GM21825 (cell line): ENCODE results near the gene SLC23A1.
"Not testable (repeated sequence)": the region's sequence is repeated elsewhere in the genome, so short reads cannot be mapped to it uniquely, and the experiment has no call there.

Experiments
- ATAC-seq: cut with Tn5 transposase; IDR thresholded peaks from one replicate; pipeline ENCODE4 v1.9.1; 2021; ENCODE audit warnings: mild to moderate bottlenecking, moderate library complexity; ENCODE audit not compliant: unreplicated experiment

SLC23A1 gene

DNA sequence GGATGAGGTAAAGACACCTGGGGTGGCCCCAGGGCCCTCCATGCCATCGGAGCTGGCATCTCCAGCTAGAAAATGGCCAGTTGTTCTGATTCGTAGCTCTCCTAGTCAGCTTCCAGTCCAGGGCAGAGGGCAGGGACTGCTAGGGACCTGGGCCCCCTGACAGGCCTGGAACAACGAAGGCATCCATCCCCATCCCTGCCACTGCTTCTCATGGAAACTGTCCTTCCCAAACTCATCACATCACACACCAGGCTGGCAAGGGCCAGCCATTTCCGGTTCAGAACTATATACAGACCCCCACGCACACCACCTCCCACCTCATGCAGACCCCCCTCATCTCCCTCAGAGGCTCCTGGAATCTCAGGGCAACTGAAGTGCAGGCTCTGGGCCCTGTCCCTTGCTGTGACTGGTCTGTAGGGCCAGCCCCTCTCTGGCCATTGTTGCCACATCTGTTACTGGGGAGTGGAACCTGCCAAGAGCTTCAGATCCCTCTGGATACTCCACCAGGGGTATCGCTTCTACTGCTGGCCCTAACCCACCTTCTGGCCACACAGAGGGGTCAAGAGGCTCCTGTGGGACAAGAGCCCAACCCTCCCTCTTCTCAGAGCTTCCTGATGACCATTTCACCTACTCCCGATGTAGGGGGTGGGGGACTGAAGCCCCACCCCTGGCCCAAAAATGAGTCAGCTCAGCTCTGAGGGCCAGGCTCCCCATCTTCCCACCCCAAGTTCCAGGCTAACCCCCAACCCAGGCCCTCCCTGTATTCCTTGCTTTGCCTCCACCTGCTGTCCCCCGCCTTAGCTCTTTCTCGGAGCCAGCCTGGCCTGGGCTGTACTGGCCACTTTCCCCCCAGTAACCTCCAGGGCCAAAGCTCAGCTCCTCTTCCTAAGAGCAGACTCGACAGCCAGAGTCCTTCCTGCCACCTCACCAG lies 7.8 kb upstream of the SLC23A1 start:
- no peak for ATAC-seq

DNA sequence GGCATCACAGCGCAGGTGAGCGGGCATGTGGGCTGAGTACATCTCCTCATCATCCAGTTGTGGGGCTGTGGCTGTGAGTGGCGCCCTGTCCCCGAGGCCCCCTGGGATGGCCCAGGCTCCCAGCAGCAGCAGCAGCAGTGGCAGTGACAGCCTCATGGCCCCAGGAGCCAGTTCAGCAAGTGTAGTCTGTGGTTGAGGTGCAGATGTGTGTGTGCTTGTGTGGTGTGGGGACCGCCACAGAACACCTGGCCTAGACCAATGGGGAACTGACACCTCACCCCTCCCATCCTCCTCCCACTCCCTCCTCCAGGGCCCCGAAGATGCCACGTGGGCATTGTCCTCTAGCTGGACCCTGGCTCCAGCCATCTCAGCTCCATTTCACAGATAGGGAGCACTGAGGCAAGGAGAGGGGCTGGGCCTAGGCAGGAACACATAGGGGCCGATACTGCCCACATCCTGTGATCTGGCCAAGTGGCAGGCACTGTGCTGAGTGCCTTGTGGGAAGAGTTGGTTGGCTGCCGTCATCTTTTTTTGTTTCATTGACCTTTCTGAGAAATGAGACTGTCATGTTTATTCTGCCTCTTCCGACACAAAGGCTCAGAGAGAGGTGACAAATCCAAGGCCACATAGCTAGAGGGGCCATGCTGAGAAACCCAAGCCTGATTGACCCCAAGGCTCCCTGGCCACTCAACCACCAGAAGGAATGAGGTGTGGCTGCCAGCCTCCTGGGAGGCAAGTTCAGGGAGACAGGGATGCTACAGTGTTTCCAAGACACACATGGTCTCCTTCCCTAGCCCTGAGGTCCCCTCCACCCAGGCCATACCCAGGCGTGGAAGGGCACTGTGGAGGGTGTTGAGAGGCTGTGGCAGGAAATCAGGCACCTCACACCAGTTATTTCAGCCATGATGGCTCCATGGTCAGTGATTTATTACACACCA lies 6.9 kb upstream of the SLC23A1 start, which contains the start of gene MZB1:
Gene MZB1 (minus strand): TSS at position 213 of the 938 bp plus-strand sequence. CDS start 57 bp downstream, at position 156.
- ATAC-seq = peak; percentile 30

DNA sequence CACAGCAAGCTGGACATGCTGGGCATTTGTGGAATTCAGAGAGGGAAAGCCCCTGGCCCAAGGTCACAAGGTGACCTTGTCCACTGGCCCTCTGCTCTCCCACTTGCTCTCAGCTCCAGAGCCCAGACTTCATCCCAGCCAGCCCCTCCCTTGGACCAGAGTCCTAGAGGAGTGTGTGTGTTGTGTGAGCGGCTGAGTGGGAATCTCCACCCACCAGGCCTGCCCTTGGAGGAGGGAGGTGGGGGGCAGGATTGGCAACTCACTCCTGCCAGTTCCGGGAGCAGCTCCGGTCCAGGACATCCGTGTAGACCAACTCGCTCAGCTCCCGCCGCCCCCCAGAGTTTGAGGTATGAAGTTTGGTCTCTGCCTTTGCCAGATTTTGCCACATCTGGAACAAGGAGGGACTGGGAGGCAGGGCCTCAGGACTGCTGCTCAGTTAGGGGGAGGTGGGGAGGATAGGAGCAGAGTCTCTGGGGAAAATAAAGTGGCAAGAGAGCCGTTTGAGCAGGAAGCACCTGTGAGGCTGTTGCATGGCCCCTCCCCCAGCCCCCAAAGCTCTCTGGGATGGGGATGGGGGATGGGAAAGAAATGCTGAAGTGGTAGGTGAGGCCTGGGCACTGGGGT lies 5.2 kb upstream of the SLC23A1 start:
- no peak for ATAC-seq

DNA sequence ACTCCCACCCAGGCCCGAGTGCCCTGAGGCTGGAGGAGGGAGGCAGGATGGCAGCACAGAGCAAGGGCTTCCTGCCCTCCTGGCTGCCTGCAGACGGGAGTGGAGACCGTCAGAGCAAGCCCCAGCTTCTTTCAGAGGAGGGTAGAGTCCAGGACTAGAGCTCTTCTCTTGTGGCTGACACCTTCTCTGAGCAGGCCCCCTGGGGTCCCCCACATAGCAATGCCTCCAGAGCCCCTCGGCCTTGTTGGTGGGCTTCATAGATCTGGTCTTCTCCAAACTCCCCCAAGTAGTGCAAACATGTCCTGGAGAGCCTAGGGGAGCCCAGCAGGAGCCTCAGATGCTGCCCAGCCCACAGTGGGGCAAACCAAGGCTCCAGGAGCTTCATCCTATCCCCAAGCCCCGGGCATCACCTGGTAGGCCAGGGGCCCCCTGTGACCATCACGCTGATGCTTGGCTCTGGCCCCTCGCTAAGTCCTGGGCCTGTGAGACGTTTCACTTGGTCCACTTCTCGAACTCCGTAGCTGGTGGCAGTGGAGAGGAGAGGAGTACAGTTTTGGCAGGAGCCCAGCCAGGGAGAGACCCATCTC lies 4.6 kb upstream of the SLC23A1 start:
- no peak for ATAC-seq

DNA sequence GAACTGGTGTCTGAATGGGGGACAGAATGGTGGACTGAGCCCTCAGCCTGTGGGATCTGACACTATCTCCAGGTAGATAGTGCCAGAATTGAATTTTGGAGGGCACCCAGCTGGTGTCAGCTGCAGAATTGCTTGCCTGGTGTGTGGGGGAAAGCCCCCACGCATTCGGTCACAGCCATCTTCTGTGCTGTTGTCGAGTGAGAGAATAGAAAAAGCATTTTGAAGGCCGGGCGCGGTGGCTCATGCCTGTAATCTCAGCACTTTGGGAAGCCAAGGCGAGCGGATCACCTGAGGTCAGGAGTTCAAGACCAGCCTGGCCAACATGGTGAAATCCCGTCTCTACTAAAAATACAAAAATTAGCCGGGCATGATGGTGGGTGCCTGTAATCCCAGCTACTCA lies 3.9 kb upstream of the SLC23A1 start:
- not testable (repeated sequence) for ATAC-seq

DNA sequence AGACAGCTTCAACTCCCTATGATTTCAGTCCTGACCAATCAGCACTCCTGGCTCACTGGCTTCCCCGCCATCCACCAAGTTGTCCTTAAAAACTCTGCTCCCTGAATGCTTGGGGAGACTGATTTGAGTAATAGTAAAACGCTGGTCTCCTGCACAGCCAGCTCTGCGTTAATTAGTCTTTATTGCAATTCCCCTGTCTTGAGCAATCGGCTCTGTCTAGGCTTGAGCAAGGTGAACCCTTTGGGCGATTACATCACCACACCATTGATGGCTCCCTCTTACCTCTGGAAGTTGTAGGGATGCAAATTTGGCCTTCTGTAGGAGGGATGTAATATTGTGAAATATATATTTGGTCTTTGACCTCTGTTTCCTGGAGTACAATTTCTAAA lies 2.9 kb upstream of the SLC23A1 start:
- ATAC-seq = no peak

DNA sequence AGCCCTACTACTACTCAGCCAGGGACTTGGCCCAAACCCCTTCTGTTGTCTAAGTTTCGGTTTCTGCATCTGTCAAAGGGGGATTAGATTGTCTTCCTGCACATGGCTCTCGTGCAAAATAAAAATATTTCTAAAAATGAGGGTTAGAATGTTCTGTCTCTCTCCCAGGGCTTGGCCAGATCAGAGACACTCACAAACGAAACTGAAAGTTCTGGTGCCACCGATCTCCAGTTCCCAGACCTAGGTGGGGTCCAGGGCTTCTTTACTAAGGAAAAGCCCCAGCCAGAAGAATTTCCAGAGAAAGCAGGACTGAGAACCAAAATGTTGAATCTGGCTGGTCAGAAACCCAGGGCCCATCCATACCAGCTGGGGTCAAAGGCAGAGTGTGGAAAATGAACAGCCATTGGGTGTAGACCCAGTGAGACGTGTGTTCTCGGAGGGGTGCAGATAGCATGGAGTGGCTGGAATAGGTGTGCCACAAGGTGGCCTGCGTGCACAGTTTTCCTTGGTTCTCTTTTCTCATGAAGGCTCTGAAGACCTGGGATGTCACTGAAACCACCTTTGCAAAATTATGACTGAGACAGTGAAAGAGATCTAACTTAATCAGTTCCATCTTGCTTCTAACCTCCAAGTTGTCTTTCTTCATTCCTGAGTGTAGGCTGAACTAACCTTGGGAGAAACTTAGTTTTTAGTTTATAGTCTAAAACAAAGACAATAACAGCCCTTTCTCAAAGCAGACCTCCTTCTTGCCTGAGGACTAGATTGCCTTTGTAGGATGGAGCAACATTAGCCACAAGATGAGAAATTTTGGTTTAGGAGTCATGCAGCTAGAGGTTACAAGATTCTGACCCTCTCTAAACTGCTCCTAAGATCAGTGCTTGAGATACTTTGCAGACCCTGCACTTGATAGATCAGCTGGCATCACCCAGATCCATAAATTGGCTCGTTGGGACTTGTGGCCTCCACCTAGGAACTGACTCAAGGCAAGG lies 2.3 kb upstream of the SLC23A1 start:
- ATAC-seq = no peak

DNA sequence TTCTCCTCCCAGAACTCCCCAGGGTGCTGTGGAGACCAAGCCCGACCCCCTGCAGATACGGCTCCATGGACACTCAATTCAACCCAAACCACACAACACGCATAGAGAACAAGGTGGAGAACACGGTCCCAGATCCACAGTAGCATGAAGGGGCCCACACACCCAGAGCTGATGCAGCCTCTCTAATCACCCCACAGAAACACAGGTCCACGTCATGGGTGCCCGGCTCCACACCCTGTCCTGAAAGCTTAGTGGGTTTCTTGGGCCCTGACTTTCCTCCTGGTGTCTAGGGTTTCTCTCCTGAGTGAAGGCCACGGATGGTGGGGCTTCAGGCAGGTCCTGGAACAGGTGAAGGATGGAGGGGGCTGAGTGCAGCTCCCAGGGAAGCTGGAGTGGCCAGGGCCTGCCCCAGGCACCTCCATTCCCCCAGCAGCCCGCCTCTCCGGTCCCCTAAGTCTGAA lies 1.5 kb upstream of the SLC23A1 start:
- no peak for ATAC-seq

DNA sequence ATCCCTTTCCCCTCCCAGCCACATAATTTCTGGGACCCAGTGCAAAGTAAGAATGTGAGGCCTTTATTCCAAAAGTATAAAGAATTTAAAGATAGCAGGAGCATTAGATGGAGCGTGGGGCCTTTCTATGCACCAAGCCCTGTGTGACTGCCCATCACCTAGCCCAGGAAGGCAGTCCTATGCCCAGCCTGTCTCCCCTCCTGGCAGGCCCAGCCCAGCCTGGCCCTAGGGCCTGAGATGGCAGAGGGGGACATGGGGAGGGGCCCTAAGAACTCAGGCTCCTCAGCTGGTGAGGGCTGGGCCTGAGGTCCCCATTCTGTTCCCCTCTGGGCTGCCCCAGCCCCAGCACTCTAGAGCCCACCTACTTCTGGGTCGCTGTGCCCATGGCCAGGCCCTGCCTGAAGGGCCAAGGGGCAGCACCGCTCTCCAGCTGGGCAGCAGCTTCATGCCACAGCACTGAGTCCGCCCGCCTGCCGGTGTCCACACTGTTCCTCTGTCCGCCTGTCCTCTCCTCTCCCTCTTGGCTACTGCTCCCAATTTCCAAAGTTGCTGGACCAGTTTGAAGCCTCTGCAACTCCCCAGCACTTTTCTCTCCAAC lies 995 bp upstream of the SLC23A1 start:
- no peak for ATAC-seq

DNA sequence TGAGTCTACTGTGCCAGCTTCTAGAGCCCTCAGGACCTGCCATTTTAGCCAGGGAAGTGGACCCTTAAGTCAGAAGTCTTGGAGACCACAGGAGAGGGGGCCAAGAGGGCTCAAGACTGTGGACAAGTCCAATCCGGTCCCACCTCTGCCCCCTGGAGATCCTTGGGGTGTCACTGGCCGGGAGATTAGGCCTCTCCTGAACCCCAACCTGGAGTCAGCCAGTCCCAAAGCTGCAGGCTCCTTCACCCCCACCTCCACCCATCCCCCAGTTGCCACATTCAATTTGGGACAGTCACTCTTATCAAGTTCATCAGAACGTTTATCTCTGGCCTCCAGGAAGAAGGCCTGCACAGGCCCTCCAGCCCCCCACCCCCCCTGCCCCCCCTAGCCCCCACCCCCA lies 290 bp downstream of the SLC23A1 start:
- ATAC-seq = no peak

DNA sequence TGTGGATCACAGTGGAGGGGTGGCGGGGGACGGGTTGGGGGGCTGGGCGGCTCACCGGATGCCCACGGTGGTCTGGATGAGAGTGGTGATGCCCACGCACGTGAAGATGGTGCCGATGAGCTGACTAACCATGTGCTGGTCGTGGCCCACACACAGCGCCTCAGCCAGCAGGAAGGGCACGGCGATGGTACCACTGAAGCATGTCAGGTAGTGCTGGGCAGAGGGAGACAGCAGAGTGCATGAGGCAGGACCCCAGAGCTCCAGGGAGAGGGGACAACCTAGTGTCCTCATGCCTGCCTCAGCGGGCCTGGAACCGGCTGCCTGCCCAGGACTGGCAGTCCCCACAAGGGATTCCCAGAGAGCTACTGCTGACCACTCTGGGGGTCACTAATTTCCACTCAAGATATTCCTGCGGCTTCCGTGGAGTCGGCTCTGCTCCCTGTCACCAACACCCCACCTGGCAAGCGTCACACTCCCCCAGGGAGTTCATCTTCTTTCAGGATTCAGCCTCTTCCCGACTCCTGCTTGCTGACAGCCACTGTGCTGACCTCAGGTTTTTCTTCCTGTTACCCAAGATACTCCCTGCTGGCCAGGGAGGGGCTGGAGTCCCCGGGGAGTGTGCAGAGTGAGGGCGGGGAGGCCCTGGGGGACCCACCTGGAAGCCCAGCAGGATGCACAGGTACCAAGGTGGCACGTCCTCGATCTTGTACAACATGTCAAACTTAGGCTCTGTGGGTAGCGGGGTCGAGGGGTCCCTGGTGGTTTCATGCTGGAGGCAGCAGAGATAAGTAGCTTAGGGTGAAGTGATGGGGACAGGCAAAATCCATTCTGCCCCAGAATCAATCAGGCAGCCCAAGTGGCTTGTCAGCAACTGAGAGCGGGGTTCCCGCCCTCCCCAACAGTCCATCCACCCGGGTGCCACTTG lies 998 bp downstream of the SLC23A1 start:
- no peak for ATAC-seq

DNA sequence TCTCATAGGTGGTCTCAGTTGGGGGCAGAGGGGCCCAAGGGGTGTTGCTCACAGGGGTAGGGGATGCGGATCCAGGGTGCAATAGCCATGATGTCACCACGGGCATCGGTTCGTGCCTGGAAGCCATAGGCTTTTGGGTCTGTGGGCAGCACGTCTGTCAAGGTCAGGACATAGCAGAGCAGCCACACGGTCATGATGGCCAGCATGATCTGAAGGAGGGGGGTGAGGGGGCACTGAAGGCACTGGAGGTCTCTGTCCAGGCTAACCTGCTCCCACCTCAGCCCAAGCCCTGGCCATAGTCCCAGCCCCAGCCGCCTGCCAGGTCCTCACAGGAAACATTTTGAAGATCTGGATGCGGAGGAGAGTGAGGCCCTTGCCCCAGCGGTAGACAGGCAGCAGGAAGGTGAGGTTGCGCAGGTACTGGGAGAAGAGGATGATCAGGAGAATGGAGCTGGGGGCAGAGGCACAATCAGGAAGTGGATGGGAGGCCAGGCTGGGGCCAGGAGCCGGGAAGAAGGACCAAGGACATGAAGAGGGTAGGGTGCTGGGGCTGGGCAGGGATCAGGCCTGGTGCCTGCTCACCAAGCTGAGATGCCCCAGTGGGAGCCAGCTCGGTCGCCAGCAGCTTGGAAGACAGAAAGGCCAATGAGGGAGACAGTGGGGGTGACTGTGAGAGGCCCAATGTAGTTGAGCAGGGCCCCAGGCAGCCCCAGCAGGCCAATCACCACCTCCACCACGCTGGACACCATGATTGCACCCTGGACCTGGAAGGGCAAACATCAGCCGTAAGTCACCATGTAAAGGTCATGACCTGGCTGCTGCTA lies 3.3 kb downstream of the SLC23A1 start:
- ATAC-seq = no peak

DNA sequence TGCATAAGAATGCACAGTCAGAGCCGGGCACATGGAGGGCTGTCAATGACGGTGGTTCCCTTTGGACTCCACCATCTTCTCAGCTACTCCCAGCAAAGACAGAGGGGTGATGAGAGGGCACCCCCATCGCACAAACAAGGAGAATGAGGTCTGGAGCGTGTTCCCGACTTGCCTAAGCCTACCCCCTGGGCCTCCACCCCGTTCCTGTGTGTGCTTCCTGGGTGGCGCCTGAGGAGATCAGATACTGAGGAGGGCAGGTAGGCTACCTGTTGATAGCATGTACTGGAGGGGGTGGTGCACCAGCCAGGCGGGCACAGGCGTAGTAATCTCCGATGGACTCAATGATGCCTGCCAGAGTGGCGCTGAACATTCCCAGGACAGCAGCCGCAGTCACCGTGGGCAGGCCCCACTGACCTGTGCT lies 4.1 kb downstream of the SLC23A1 start:
- no peak for ATAC-seq

DNA sequence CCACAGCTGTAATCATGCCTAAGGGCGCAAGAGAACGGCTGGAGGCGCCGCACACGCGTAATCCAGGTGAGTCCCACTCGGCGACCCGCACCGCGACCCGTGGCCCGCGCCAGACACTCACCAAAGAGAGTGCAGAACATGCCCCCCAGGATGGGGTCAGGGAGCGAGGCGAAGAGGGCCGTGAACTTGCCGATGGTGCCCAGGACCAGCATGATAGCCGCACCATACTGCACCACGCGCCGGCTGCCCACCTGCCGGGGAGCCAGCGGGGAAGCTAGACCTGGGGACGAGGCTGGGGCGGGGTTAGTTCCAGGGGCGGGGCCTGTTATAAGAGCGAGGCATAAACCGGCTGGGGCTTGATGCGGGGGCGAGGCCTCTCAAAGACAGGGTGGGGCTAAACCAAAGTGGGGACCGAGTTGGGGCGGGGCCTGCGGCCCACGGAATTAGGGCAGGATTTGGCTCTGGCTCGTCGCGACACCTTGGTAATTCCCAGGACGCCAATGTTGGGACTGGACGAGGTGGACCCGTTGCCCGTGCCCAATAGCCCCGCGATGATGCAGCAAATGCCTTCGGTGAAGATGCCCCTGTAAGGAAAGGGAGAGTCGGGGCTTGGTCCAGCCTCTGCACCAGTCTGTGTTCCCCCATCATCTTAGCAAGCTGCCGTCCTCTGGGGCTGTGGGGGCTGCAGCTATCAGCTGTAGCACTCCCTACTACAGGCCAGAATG lies 4.8 kb downstream of the SLC23A1 start:
- ATAC-seq = no peak

DNA sequence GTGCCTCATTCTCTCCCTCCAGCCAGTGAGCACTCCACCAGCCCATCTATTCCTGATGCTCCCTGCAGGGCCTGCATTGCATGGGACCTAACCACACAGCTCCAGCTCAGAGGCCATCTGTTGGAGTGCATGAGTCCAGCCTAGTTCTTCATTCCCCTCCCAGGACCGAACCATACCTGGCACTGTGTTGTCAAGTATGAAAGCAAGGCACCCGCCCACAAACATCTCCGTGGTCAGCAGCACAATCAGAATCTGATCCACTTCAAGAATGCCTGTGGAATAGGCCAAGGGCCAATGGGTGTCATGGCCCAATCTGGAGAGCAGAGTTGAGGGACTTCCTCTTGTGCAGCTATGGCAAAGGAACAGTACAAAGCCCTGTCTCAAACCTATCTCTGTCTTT lies 5.9 kb downstream of the SLC23A1 start:
- ATAC-seq = no peak

DNA sequence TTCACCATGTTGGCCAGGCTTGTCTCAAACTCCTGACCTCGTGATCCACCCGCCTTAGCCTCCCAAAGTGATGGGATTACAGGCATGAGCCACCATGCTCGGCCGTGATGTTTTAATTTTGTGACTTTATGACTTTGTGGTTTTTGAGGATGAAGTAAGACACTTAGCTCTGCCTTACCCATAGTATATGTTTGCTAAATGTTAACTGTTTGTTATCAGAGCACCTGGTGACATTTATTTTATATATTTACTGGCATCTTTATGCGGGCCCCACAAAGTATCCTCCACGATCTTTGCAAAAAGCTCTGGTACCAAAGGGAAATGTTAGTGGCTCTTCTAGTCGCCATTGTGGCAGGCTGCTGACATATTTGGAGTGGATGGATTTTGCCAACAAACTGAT lies 6.7 kb downstream of the SLC23A1 start:
- ATAC-seq = no peak
